CD4-positive, alpha-beta T cell (primary cell): ENCODE data around the gene MKI67. TPM values are rescaled to one million over a fixed set of nuclear protein-coding genes. Genes with fewer than 3 reads are reported as not detected.
A peak's percentile ranks its signal among the peaks of the same experiment; 100 is the strongest.

ENCODE experiments used
- ATAC-seq: fragments of 200-7000 bp; cut with Tn5 transposase; one replicate; pipeline ENCODE4 v1.10.0; 2022; ENCODE audit warnings: mild to moderate bottlenecking; ENCODE audit not compliant: poor library complexity
- CTCF ChIA-PET: fragments of 350-600 bp; sonication (Branson Sonifier 250); formaldehyde crosslinking; loops from one replicate; lab custom pipeline; 2021; ENCODE audit warnings: antibody characterized with exemption, inconsistent platforms; lab: Charles Lee
- POLR2A ChIA-PET: fragments of 350-600 bp; sonication (Branson Sonifier 250); formaldehyde crosslinking; loops from one replicate; lab custom pipeline; 2021; ENCODE audit warnings: antibody characterized with exemption, inconsistent platforms; lab: Charles Lee
- DNase-seq, 14 experiments: peaks; one replicate each; pipeline ENCODE4 v3.0.0-alpha.2; 2013 to 2020; ENCODE audit warnings: mixed read lengths in 2 of 14
- H3K27ac ChIP-seq, 2 donors: one replicate each; pipeline versions ENCODE4 v1.5.1 to v1.7.0; 2013; ENCODE audit warnings: low read length in 2 of 2, low read depth in 1 of 2, mild to moderate bottlenecking in 1 of 2
- H3K27me3 ChIP-seq, 2 experiments: 1 replicate in 1 of 2; 2 replicates in 1 of 2; pipeline versions ENCODE4 v1.6.1 to v1.7.0; 2013; ENCODE audit warnings: low read length in 2 of 2, control low read depth in 1 of 2, mild to moderate bottlenecking in 1 of 2, moderate library complexity in 1 of 2; ENCODE audit not compliant: insufficient read depth in 2 of 2, control insufficient read depth in 1 of 2
- H3K36me3 ChIP-seq: one replicate; pipeline ENCODE4 v1.6.1; 2013; ENCODE audit warnings: low read length, control low read depth; ENCODE audit not compliant: insufficient read depth
- H3K4me1 ChIP-seq: one replicate; pipeline ENCODE4 v1.6.1; 2013; ENCODE audit warnings: low read length, control low read depth; ENCODE audit not compliant: insufficient read depth
- H3K4me3 ChIP-seq: one replicate; pipeline ENCODE4 v1.5.1; 2013; ENCODE audit warnings: mild to moderate bottlenecking, low read length, moderate library complexity
- H3K9me3 ChIP-seq, 2 experiments: 1 replicate in 1 of 2; 2 replicates in 1 of 2; pipeline versions ENCODE4 v1.6.1 to v1.7.0; 2013; ENCODE audit warnings: low read length in 2 of 2, mild to moderate bottlenecking in 2 of 2, control low read depth in 1 of 2, moderate library complexity in 1 of 2; ENCODE audit not compliant: control insufficient read depth in 1 of 2, insufficient read depth in 1 of 2
- H3K27ac Mint-ChIP-seq: one replicate; pipeline ENCODE4 v1.8.0; 2020; ENCODE audit warnings: mixed read lengths
- H3K27me3 Mint-ChIP-seq: one replicate; pipeline ENCODE4 v1.8.0; 2021; ENCODE audit warnings: mixed read lengths
- H3K36me3 Mint-ChIP-seq: one replicate; pipeline ENCODE4 v1.8.0; 2021; ENCODE audit warnings: low read depth, mixed read lengths
- H3K4me1 Mint-ChIP-seq: one replicate; pipeline ENCODE4 v1.8.0; 2021; ENCODE audit warnings: low read depth, mixed read lengths
- H3K4me3 Mint-ChIP-seq: one replicate; pipeline ENCODE4 v1.8.0; 2020; ENCODE audit warnings: mild to moderate bottlenecking, mixed read lengths
- H3K9me3 Mint-ChIP-seq: one replicate; pipeline ENCODE4 v1.8.0; 2020; ENCODE audit warnings: mixed read lengths
- CTCF ChIP-seq: fragments of 200-600 bp; IDR thresholded peaks from one replicate; pipeline ENCODE4 v1.8.0; 2022; ENCODE audit warnings: antibody characterized with exemption, mild to moderate bottlenecking
- intact Hi-C, 2 experiments: fragments of 100-400 bp; cut with DNase I in 1 of 2; cut with micrococcal nuclease in 1 of 2; formaldehyde crosslinking; loops; one replicate each; pipeline versions ENCODE4 v1.15.1 to v1.9.0; 2023 to 2025; cut with DNase I, micrococcal nuclease
- total RNA-seq, 174 experiments: library from RNA in 2 of 174; stranded (reverse) in 2 of 174; gene quantifications; one replicate each; pipeline ENCODE4 v1.2.3 and lab custom pipeline; 2021 to 2026

Gene MKI67
- total RNA-seq, 2 experiments from 2014 or later: 0.92 to 1.2 TPM

GRCh38 chr10:128048819-128049210, 77.4 kb downstream of the MKI67 start:
- ChIA-PET CTCF (interaction anchor here (1.2 to 3.1 kb wide), 6 partner anchors 14 to 163 kb away, joined by 3 to 24 read pairs (median 10); partner anchors contain the start of gene PTPRE), POLR2A (interaction anchor here (0.6 to 3.9 kb wide), 8 partner anchors 13 to 132 kb away, joined by 3 to 112 read pairs (median 6); no protein-coding TSS in a partner anchor)
- Histone ChIP-seq H3K4me1 (peaks cover 64% of the 10 kb centered on the region), H3K36me3 (peaks cover 38% of the 10 kb centered on the region), H3K27me3 (no peaks in the 10 kb centered on the region), H3K9me3 (no peaks in the 10 kb centered on the region), H3K4me3 (peak overlapping the region; percentile 67), H3K27ac (peak overlapping the region; percentile 70 to 86)
- no peak for TF ChIP-seq CTCF
- intact Hi-C loops: loop anchor here in 1 of 2 experiments (1.0 to 10.0 kb wide), 2 partner anchors 77 to 1416 kb away; partner anchors contain the start of genes MGMT and MKI67
- peak overlapping the region; percentile 91 for H3K4me3 Mint-ChIP-seq
- no peak for ATAC-seq
- peaks cover 62% of the 10 kb centered on the region for H3K36me3 Mint-ChIP-seq
- peak overlapping the region; percentile 96 for H3K27ac Mint-ChIP-seq
- no peaks in the 10 kb centered on the region for H3K9me3 Mint-ChIP-seq
- peaks cover 49% of the 10 kb centered on the region for H3K4me1 Mint-ChIP-seq
- H3K27me3 Mint-ChIP-seq: no peaks in the 10 kb centered on the region
- no peak for DNase-seq

GRCh38 chr10:128047991-128048818, 78.0 kb downstream of the MKI67 start:
- CTCF ChIA-PET: interaction anchor here (0.9 to 3.1 kb wide), 7 partner anchors 13 to 163 kb away, joined by 3 to 24 read pairs (median 7); partner anchors contain the start of gene PTPRE
- Mint-ChIP-seq H3K36me3 (peaks cover 59% of the 10 kb centered on the region), H3K9me3 (no peaks in the 10 kb centered on the region), H3K27me3 (no peaks in the 10 kb centered on the region), H3K27ac (peak overlapping the region; percentile 96), H3K4me1 (peaks cover 49% of the 10 kb centered on the region), H3K4me3 (peak overlapping the region; percentile 91)
- peak; percentile 41 for ATAC-seq
- peaks cover 64% of the 10 kb centered on the region for H3K4me1 ChIP-seq
- peak overlapping the region; percentile 67 for H3K4me3 ChIP-seq
- no peak for TF ChIP-seq CTCF
- DNase-seq: peak in 4 of 14 experiments; percentile 42 to 67 (median 62)
- POLR2A ChIA-PET: interaction anchor here (0.6 to 3.9 kb wide), 11 partner anchors 10 to 133 kb away, joined by 3 to 112 read pairs (median 6); partner anchors contain the start of gene MKI67
- H3K36me3 ChIP-seq: peaks cover 35% of the 10 kb centered on the region
- intact Hi-C loops: loop anchor here (1.0 to 10.0 kb wide), 5 partner anchors 15 to 1417 kb away; partner anchors contain the start of genes MGMT (in 1 of the 2) and MKI67 (in 1 of the 2)
- no peaks in the 10 kb centered on the region for H3K27me3 ChIP-seq
- H3K9me3 ChIP-seq: no peaks in the 10 kb centered on the region
- peak overlapping the region; percentile 70 to 86 for H3K27ac ChIP-seq

- intact Hi-C loops: loop anchor here (1.0 to 10.0 kb wide), 4 partner anchors 15 to 1417 kb away; partner anchors contain the start of gene MGMT (in 1 of the 2)
These were observed 78.9 kb downstream of the MKI67 start for GRCh38 chr10:128047351-128047750.

More at GRCh38 chr10:128047351-128047750, 78.9 kb downstream of the MKI67 start:
- CTCF ChIA-PET: interaction anchor here (0.9 to 3.1 kb wide), 8 partner anchors 12 to 164 kb away, joined by 3 to 24 read pairs (median 6); partner anchors contain the start of gene PTPRE
- ATAC-seq (peak; percentile 95), DNase-seq (peak; percentile 66 to 93 (median 78))
- Histone ChIP-seq H3K27me3 (no peaks in the 10 kb centered on the region), H3K27ac (peak overlapping the region; percentile 70 to 86), H3K9me3 (no peaks in the 10 kb centered on the region), H3K4me3 (peak overlapping the region; percentile 67), H3K36me3 (peaks cover 27% of the 10 kb centered on the region), H3K4me1 (peaks cover 63% of the 10 kb centered on the region)
- TF ChIP-seq CTCF: no peak
- Mint-ChIP-seq H3K9me3 (no peaks in the 10 kb centered on the region), H3K36me3 (peaks cover 50% of the 10 kb centered on the region), H3K4me3 (peak overlapping the region; percentile 91), H3K4me1 (peaks cover 49% of the 10 kb centered on the region), H3K27ac (peak overlapping the region; percentile 96), H3K27me3 (no peaks in the 10 kb centered on the region)
- POLR2A ChIA-PET: interaction anchor here (1.0 to 3.9 kb wide), 8 partner anchors 11 to 96 kb away, joined by 3 to 112 read pairs (median 6); partner anchors contain the start of gene MKI67
